ENCODE data around the gene DDIAS. TPM values are rescaled to one million over a fixed set of nuclear protein-coding genes. Genes with fewer than 3 reads are reported as not detected.

DDIAS gene
- total and polyA plus RNA-seq, 10 of the 15 experiments (the other 5 are each of a cell fraction or from before 2014, with no cell fraction given) = 6.9 to 27.8 (median 12.9) TPM

DNA sequence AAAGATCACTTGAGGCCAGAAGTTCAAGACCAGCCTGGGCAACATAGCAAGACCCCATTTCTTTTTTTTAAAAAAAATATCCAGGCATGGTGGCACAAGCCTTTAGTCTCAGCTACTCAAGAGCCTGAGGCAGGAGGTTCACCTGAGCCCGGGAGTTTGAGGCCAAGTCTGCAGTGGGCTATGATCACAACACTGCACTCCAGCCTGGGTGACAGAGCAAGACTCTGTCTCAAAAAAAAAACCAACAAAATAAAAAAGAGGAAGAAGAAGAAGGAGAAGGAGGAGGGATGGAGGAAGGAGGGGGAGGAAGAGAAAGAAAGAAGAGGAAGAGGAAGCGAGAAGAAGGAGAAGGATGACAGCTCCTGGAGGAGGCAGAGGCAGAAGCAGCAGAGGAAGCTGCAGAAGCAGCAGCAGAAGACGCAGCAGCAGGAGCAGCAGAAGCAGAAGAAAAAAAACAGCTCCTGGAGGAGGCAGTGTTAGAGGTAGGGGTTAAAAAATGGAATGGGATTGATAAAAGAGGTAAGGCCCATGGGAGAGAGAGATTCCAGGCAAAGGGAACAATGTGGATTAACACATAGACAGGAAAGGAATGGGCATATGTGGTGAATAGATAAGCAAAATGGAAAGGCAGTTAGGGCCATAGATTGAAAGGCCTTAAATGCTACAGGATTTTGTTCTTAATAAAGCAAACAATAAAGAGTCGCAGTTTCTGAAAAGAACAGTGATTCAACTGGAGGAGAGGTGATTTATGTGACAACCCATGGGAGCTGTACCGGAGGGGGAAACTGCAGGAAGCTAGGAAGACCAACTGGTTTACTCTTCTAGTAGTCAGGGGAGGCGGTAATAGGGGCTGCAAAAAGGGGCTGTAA lies 12.2 kb upstream of the DDIAS start:
- FAIRE-seq = no peak

More for the DNA sequence above, 12.2 kb upstream of the DDIAS start:
- Histone ChIP-seq H4K20me1 (ENCODE audit: control insufficient read depth, insufficient read depth) (no peaks in the 10 kb centered on the region), H3K27me3 (replicated peaks in 1 of 2; ENCODE audit: control insufficient read depth in 2 of 2, insufficient read depth in 2 of 2, low read length in 1 of 2) (no peaks in the 10 kb centered on the region), H3K27ac (ENCODE audit: control insufficient read depth, insufficient read depth) (no peak overlapping the region), H3K4me3 (no peak overlapping the region), H3K9ac (ENCODE audit: control insufficient read depth, insufficient read depth, low read length) (no peak overlapping the region), H3K36me3 (ENCODE audit: control insufficient read depth in 2 of 2, insufficient read depth in 2 of 2, low read length in 1 of 2) (no peaks in the 10 kb centered on the region), H3K4me1 (ENCODE audit: control insufficient read depth, insufficient read depth, low read length) (peaks cover 4% of the 10 kb centered on the region; the same call in 1 of the 2 replicates), H3K4me2 (ENCODE audit: control insufficient read depth, insufficient read depth) (no peak overlapping the region), H3K9me3 (replicated peaks; ENCODE audit: control insufficient read depth, insufficient read depth, low read length) (no peaks in the 10 kb centered on the region), H3K79me2 (ENCODE audit: control insufficient read depth, insufficient read depth, low read length) (no peaks in the 10 kb centered on the region), H2AFZ (ENCODE audit: control insufficient read depth, low read depth, low read length) (no peak overlapping the region)
- DNase-seq (ENCODE audit: low read depth, low spot score) (no peak), ATAC-seq (peak; percentile 57)
- TF ChIP-seq BACH1 (IDR thresholded peaks at IDR 0.05; ENCODE audit: borderline replicate concordance) (no peak), PAX8 (IDR thresholded peaks at IDR 0.05) (no peak), HDGF (IDR thresholded peaks at IDR 0.05) (0 out of 2 replicates have a peak, but pooled peaks have one; percentile 44), ZBED1 (IDR thresholded peaks at IDR 0.05; ENCODE audit: borderline replicate concordance) (no peak), IKZF2 (IDR thresholded peaks at IDR 0.05) (0 out of 4 replicates have a peak, but pooled peaks of 1 of the 2 experiments have one; percentile 27), SPI1 (IDR thresholded peaks at IDR 0.05; ENCODE audit: borderline replicate concordance, insufficient read depth, low read depth, low read length) (peak; percentile 25; the same call in 1 of the 2 replicates), HCFC1 (IDR thresholded peaks at IDR 0.05; ENCODE audit: low read length) (no peak), ZSCAN29 (IDR thresholded peaks at IDR 0.05) (no peak), KLF5 (IDR thresholded peaks at IDR 0.05; ENCODE audit: partially characterized antibody) (no peak), CBFB (IDR thresholded peaks at IDR 0.05; ENCODE audit: low read depth) (no peak), POLR2AphosphoS5 (IDR thresholded peaks at IDR 0.05; ENCODE audit: low read length) (no peak), BCL11A (IDR thresholded peaks at IDR 0.05; ENCODE audit: low read depth, low read length) (no peak), SREBF1 (IDR thresholded peaks at IDR 0.05; ENCODE audit: low read length) (no peak), NBN (IDR thresholded peaks at IDR 0.05) (0 out of 2 replicates have a peak, but pooled peaks have one; percentile 46), ETV6 (conservative IDR thresholded peaks at IDR 0.05 in 1 of 2, IDR thresholded peaks at IDR 0.05 in 1 of 2; ENCODE audit: borderline replicate concordance in 1 of 2, low read depth in 1 of 2) (0 out of 4 replicates have a peak, but pooled peaks of 1 of the 2 experiments have one; percentile 18)
- intact Hi-C loops (cut with micrococcal nuclease; ENCODE audit: unreplicated experiment) = no loop called here
- in situ Hi-C loops (cut with MboI) = no loop called here
- ChIA-PET SMC1A (ENCODE audit: uncharacterized antibody, unreplicated experiment) (interaction anchor here (1.0 to 1.9 kb wide), 5 partner anchors 9 to 189 kb away, joined by 3 to 8 read pairs (median 6); partner anchors contain the start of genes DDIAS and PRCP), RAD21 (ENCODE audit: unreplicated experiment) (interaction anchor here (1.0 kb wide), 1 partner anchor 22 kb away, joined by 3 read pairs; no protein-coding TSS in a partner anchor), POLR2A (no interaction called here), CTCF (interaction anchor here (1.1 to 7.7 kb wide), 5 partner anchors 11 to 361 kb away, joined by 3 to 46 read pairs (median 6); partner anchors contain the start of genes DDIAS and PRCP)
- 52% methylated on average over 6 of the region's 6 CpGs for WGBS (ENCODE audit: insufficient coverage, insufficient replicate concordance, low lambda C conversion rate, missing lambda C conversion rate)
- no TSS peak for BruUV-seq (replicated peaks)
